WTC11 (cell line): Measurements from ENCODE around the gene TMIGD1. TPM values are rescaled to one million over a fixed set of nuclear protein-coding genes. Genes with fewer than 3 reads are reported as not detected.

Source experiments
- ATAC-seq: fragments of 200-7000 bp; cut with Tn5 transposase; 2 replicates; pipeline ENCODE4 v1.10.0; 2021; ENCODE audit warnings: mild to moderate bottlenecking, moderate library complexity
- CTCF ChIA-PET: fragments of 300-600 bp; sonication (Branson Sonifier 250); formaldehyde crosslinking; loops from one replicate; lab custom pipeline; 2021; ENCODE audit warnings: antibody characterized with exemption; lab: Charles Lee
- POLR2A ChIA-PET: fragments of 350-600 bp; sonication (Branson Sonifier 250); formaldehyde crosslinking; loops from one replicate; lab custom pipeline; 2021; ENCODE audit warnings: antibody characterized with exemption; lab: Charles Lee
- DNase-seq: peaks from one replicate; pipeline ENCODE4 v3.0.0; 2021; ENCODE audit warnings: low spot score
- H3K27ac Mint-ChIP-seq: 2 replicates; pipeline ENCODE4 v1.8.0; 2021; ENCODE audit warnings: mixed read lengths
- H3K27me3 Mint-ChIP-seq: 2 replicates; pipeline ENCODE4 v1.8.0; 2021; ENCODE audit warnings: low read depth, mild to moderate bottlenecking, moderate library complexity, mixed read lengths
- H3K36me3 Mint-ChIP-seq: 2 replicates; pipeline ENCODE4 v1.8.0; 2021; ENCODE audit warnings: mixed read lengths
- H3K4me1 Mint-ChIP-seq: 2 replicates; pipeline ENCODE4 v1.8.0; 2022; ENCODE audit warnings: mixed read lengths
- H3K4me3 Mint-ChIP-seq: 2 replicates; pipeline ENCODE4 v1.8.0; 2021; ENCODE audit warnings: mild to moderate bottlenecking, moderate library complexity, mixed read lengths
- H3K9me3 Mint-ChIP-seq: 2 replicates; pipeline ENCODE4 v1.8.0; 2021; ENCODE audit warnings: mixed read lengths
- ATF6 ChIP-seq: sonication (generic); formaldehyde crosslinking; IDR thresholded peaks from 2 replicates; pipeline ENCODE4 v1.8.1; 2023; ENCODE audit warnings: mild to moderate bottlenecking, missing genetic modification reagents
- E2F1 ChIP-seq: sonication (generic); formaldehyde crosslinking; IDR thresholded peaks from 2 replicates; pipeline ENCODE4 v1.8.0; 2022; ENCODE audit warnings: mild to moderate bottlenecking, missing genetic modification reagents
- E2F4 ChIP-seq: sonication (generic); formaldehyde crosslinking; IDR thresholded peaks from 2 replicates; pipeline ENCODE4 v1.8.1; 2022; ENCODE audit warnings: low read depth, mild to moderate bottlenecking, moderate library complexity, missing genetic modification reagents, borderline replicate concordance
- ERG ChIP-seq: fragments of 250-450 bp; sonication (Bioruptor Pico); IDR thresholded peaks from 2 replicates; pipeline ENCODE4 v1.8.0; 2021; ENCODE audit warnings: mild to moderate bottlenecking
- FOXP4 ChIP-seq: sonication (generic); formaldehyde crosslinking; IDR thresholded peaks from 2 replicates; pipeline ENCODE4 v1.8.0; 2022; ENCODE audit warnings: mild to moderate bottlenecking, missing genetic modification reagents
- GRHL2 ChIP-seq: fragments of 250-450 bp; sonication (Bioruptor Pico); IDR thresholded peaks from 2 replicates; pipeline ENCODE4 v1.8.0; 2022; ENCODE audit warnings: mild to moderate bottlenecking, moderate library complexity; ENCODE audit not compliant: insufficient replicate concordance, severe bottlenecking
- GTF2I ChIP-seq: fragments of 250-450 bp; sonication (Bioruptor Pico); conservative IDR thresholded peaks from 2 replicates; pipeline ENCODE4 v1.4.0; 2021; ENCODE audit warnings: mild to moderate bottlenecking
- HMGA2 ChIP-seq: fragments of 250-450 bp; sonication (Bioruptor Pico); IDR thresholded peaks from 2 replicates; pipeline ENCODE4 v1.4.0; 2021; ENCODE audit warnings: mild to moderate bottlenecking, moderate library complexity
- HMGXB4 ChIP-seq: sonication (generic); formaldehyde crosslinking; IDR thresholded peaks from 2 replicates; pipeline ENCODE4 v1.8.1; 2023; ENCODE audit warnings: mild to moderate bottlenecking, moderate library complexity, missing genetic modification reagents
- NFATC4 ChIP-seq: fragments of 250-450 bp; sonication (Bioruptor Pico); IDR thresholded peaks from 2 replicates; pipeline ENCODE4 v1.9.0; 2021; ENCODE audit warnings: mild to moderate bottlenecking
- NR1H2 ChIP-seq: sonication (generic); formaldehyde crosslinking; IDR thresholded peaks from 2 replicates; pipeline ENCODE4 v1.9.0; 2021; ENCODE audit warnings: mild to moderate bottlenecking, moderate library complexity, missing genetic modification reagents
- NR3C1 ChIP-seq: sonication (generic); formaldehyde crosslinking; conservative IDR thresholded peaks from 2 replicates; pipeline ENCODE4 v1.8.1; 2023; ENCODE audit warnings: low read depth, mild to moderate bottlenecking, missing genetic modification reagents
- SMAD4 ChIP-seq: sonication (generic); formaldehyde crosslinking; IDR thresholded peaks from 2 replicates; pipeline ENCODE4 v1.8.0; 2022; ENCODE audit warnings: mild to moderate bottlenecking, missing genetic modification reagents
- TCF7 ChIP-seq: sonication (generic); formaldehyde crosslinking; IDR thresholded peaks from 2 replicates; pipeline ENCODE4 v1.8.0; 2022; ENCODE audit warnings: mild to moderate bottlenecking, low read depth, missing genetic modification reagents, moderate library complexity
- ZMAT4 ChIP-seq: fragments of 250-450 bp; sonication (Bioruptor Pico); IDR thresholded peaks from 2 replicates; pipeline ENCODE4 v1.9.0; 2021; ENCODE audit warnings: mild to moderate bottlenecking
- ZNF425 ChIP-seq: fragments of 250-450 bp; sonication (Bioruptor Pico); conservative IDR thresholded peaks from 2 replicates; pipeline ENCODE4 v1.9.0; 2021; ENCODE audit warnings: mild to moderate bottlenecking
- ZNF671 ChIP-seq: fragments of 250-450 bp; sonication (Bioruptor Pico); IDR thresholded peaks from 2 replicates; pipeline ENCODE4 v1.8.0; 2021; ENCODE audit warnings: mild to moderate bottlenecking
- total RNA-seq: library from RNA; stranded (reverse); gene quantifications from 3 replicates; pipeline ENCODE4 v1.2.3, GENCODE V29; 2021

Gene TMIGD1
- total RNA-seq, 1 experiment from 2014 or later: not detected

GRCh38 chr17:30290077-30290476, 43.8 kb downstream of the TMIGD1 start:
- Mint-ChIP-seq H3K27me3 (peaks cover 5% of the 10 kb centered on the region; the same call in 1 of the 2 replicates), H3K4me3 (peak overlapping the region; percentile 87), H3K36me3 (peaks cover 31% of the 10 kb centered on the region), H3K4me1 (peaks cover 15% of the 10 kb centered on the region), H3K27ac (no peak overlapping the region), H3K9me3 (no peaks in the 10 kb centered on the region)
- TF ChIP-seq SMAD4 (CRISPR knock-in tag) (no peak), ZNF425 (CRISPR knock-in tag) (no peak), HMGA2 (CRISPR knock-in tag) (no peak), ZNF671 (CRISPR knock-in tag) (no peak), ZMAT4 (CRISPR knock-in tag) (no peak), E2F1 (CRISPR knock-in tag) (no peak), TCF7 (no peak), ERG (CRISPR knock-in tag) (no peak), E2F4 (no peak), ATF6 (no peak), NR3C1 (CRISPR knock-in tag) (no peak), FOXP4 (CRISPR knock-in tag) (no peak), GRHL2 (CRISPR knock-in tag) (no peak), HMGXB4 (CRISPR knock-in tag) (no peak), GTF2I (no peak), NR1H2 (CRISPR knock-in tag) (no peak), NFATC4 (CRISPR knock-in tag) (no peak)
- DNase-seq (no peak), ATAC-seq (no peak)
- CTCF ChIA-PET: no interaction called here
- POLR2A ChIA-PET: no interaction called here
